NT2/D1 (cell line): Measurements from ENCODE around the gene ARPP21.

Experiments
- DNase-seq: peaks from one replicate; pipeline ENCODE4 v3.0.0-alpha.2; 2011; ENCODE audit warnings: low read depth, low spot score
- H3K27me3 ChIP-seq: 2 replicates; pipeline ENCODE4 v1.6.0; 2011; ENCODE audit warnings: mild to moderate bottlenecking; ENCODE audit not compliant: insufficient read length, insufficient read depth
- H3K36me3 ChIP-seq: 2 replicates; pipeline ENCODE4 v1.6.1; 2011; ENCODE audit warnings: mild to moderate bottlenecking, low read length, mixed read lengths; ENCODE audit not compliant: insufficient read depth, insufficient read length
- H3K4me1 ChIP-seq: 2 replicates; pipeline ENCODE4 v1.5.1; 2011; ENCODE audit not compliant: insufficient read depth, insufficient read length
- H3K4me3 ChIP-seq: 2 replicates; pipeline ENCODE4 v1.5.1; 2011; ENCODE audit warnings: low read depth; ENCODE audit not compliant: insufficient read length
- H3K9ac ChIP-seq: 2 replicates; pipeline ENCODE4 v1.6.0; 2011; ENCODE audit warnings: low read depth; ENCODE audit not compliant: insufficient read length
- H3K9me3 ChIP-seq: 2 replicates; pipeline ENCODE4 v1.5.1; 2011; ENCODE audit warnings: mild to moderate bottlenecking, low read length; ENCODE audit not compliant: insufficient read depth
- SUZ12 ChIP-seq: IDR thresholded peaks from 2 replicates; pipeline ENCODE4 v1.6.1; 2011; ENCODE audit not compliant: insufficient read length, insufficient read depth; ENCODE audit errors: extremely low read depth
- YY1 ChIP-seq: IDR thresholded peaks from 2 replicates; pipeline ENCODE4 v1.6.1; 2011; ENCODE audit not compliant: insufficient read length, insufficient read depth
- ZNF274 ChIP-seq: IDR thresholded peaks from 2 replicates; pipeline ENCODE4 v1.6.1; 2011; ENCODE audit warnings: mild to moderate bottlenecking, low read depth, low read length

ARPP21 gene

GRCh38 chr3:35724106-35724505 lies 84.8 kb downstream of the ARPP21 start:
- no peak for DNase-seq

GRCh38 chr3:35727179-35727578 lies 87.9 kb downstream of the ARPP21 start:
- no peak overlapping the region for H3K9ac ChIP-seq
- no peaks in the 10 kb centered on the region for H3K4me1 ChIP-seq
- no peak for TF ChIP-seq SUZ12
- TF ChIP-seq YY1, result no peak
- no peak for TF ChIP-seq ZNF274
- DNase-seq, result no peak
- no peaks in the 10 kb centered on the region for H3K9me3 ChIP-seq
- H3K36me3 ChIP-seq, result no peaks in the 10 kb centered on the region
- no peak overlapping the region for H3K4me3 ChIP-seq
- H3K27me3 ChIP-seq, result peaks cover 6% of the 10 kb centered on the region

More at GRCh38 chr3:35724106-35724505, 84.8 kb downstream of the ARPP21 start:
- peaks cover 6% of the 10 kb centered on the region for H3K27me3 ChIP-seq
- TF ChIP-seq YY1 (no peak), SUZ12 (no peak), ZNF274 (no peak)
- H3K9ac ChIP-seq, result no peak overlapping the region
- H3K4me1 ChIP-seq, result no peaks in the 10 kb centered on the region
- no peaks in the 10 kb centered on the region for H3K36me3 ChIP-seq
- H3K9me3 ChIP-seq, result no peaks in the 10 kb centered on the region
- H3K4me3 ChIP-seq, result no peak overlapping the region

GRCh38 chr3:35733341-35733740 lies 94.0 kb downstream of the ARPP21 start:
- no peaks in the 10 kb centered on the region for H3K27me3 ChIP-seq
- TF ChIP-seq ZNF274 (no peak), SUZ12 (no peak), YY1 (no peak)
- H3K9me3 ChIP-seq, result no peaks in the 10 kb centered on the region
- no peaks in the 10 kb centered on the region for H3K4me1 ChIP-seq
- no peak for DNase-seq
- no peaks in the 10 kb centered on the region for H3K36me3 ChIP-seq
- no peak overlapping the region for H3K9ac ChIP-seq
- no peak overlapping the region for H3K4me3 ChIP-seq

GRCh38 chr3:35733864-35734263 lies 94.5 kb downstream of the ARPP21 start:
- Histone ChIP-seq H3K4me3 (no peak overlapping the region), H3K9me3 (no peaks in the 10 kb centered on the region), H3K4me1 (no peaks in the 10 kb centered on the region), H3K9ac (no peak overlapping the region), H3K27me3 (no peaks in the 10 kb centered on the region), H3K36me3 (no peaks in the 10 kb centered on the region)
- TF ChIP-seq SUZ12 (no peak), YY1 (no peak), ZNF274 (no peak)
- DNase-seq, result no peak

- H3K36me3 ChIP-seq, result no peaks in the 10 kb centered on the region
- H3K4me3 ChIP-seq, result no peak overlapping the region
- H3K27me3 ChIP-seq, result no peaks in the 10 kb centered on the region
- DNase-seq, result no peak
- H3K4me1 ChIP-seq, result no peaks in the 10 kb centered on the region
- H3K9me3 ChIP-seq, result no peaks in the 10 kb centered on the region
- TF ChIP-seq YY1, result no peak
- TF ChIP-seq ZNF274, result no peak
- TF ChIP-seq SUZ12, result no peak
- H3K9ac ChIP-seq, result no peak overlapping the region
Observed at GRCh38 chr3:35737080-35737479, 97.8 kb downstream of the ARPP21 start.

GRCh38 chr3:35737527-35737926 lies 98.2 kb downstream of the ARPP21 start:
- no peaks in the 10 kb centered on the region for H3K4me1 ChIP-seq
- H3K9me3 ChIP-seq, result no peaks in the 10 kb centered on the region
- TF ChIP-seq SUZ12, result no peak
- no peak for TF ChIP-seq ZNF274
- no peak for TF ChIP-seq YY1
- no peak for DNase-seq
- H3K36me3 ChIP-seq, result no peaks in the 10 kb centered on the region
- no peak overlapping the region for H3K9ac ChIP-seq
- no peak overlapping the region for H3K4me3 ChIP-seq
- no peaks in the 10 kb centered on the region for H3K27me3 ChIP-seq

- H3K9ac ChIP-seq, result no peak overlapping the region
- no peaks in the 10 kb centered on the region for H3K4me1 ChIP-seq
- TF ChIP-seq YY1 (no peak), SUZ12 (no peak), ZNF274 (no peak)
- H3K36me3 ChIP-seq, result no peaks in the 10 kb centered on the region
- no peaks in the 10 kb centered on the region for H3K9me3 ChIP-seq
- H3K4me3 ChIP-seq, result no peak overlapping the region
- peaks cover 2% of the 10 kb centered on the region for H3K27me3 ChIP-seq
- DNase-seq, result no peak
Observed at GRCh38 chr3:35737934-35738706, 98.8 kb downstream of the ARPP21 start.
